Astrocyte (in vitro differentiated cells and primary cell): ENCODE results near the gene SRPK1. TPM values are rescaled to one million over a fixed set of nuclear protein-coding genes. Genes with fewer than 3 reads are reported as not detected.

Experiments
- DNase-seq: peaks from one replicate; pipeline ENCODE4 v3.0.0-alpha.2; 2010; ENCODE audit warnings: low read depth
- FAIRE-seq: peaks from 2 replicates; lab custom pipeline; 2011; peaks lifted over from hg19 to GRCh38; lab: Jason Lieb, UNC
- H2AFZ ChIP-seq: 2 replicates; pipeline ENCODE4 v1.6.0; 2012; ENCODE audit warnings: low read depth, low read length, inconsistent platforms
- H3K27ac ChIP-seq: 2 replicates; pipeline ENCODE4 v1.5.1; 2011; ENCODE audit warnings: low read depth, low read length, inconsistent platforms
- H3K27me3 ChIP-seq: 2 replicates; pipeline ENCODE4 v1.6.0; 2011; ENCODE audit warnings: low read length, inconsistent platforms; ENCODE audit not compliant: insufficient read depth
- H3K36me3 ChIP-seq: 2 replicates; pipeline ENCODE4 v1.5.1; 2011; ENCODE audit warnings: low read length, inconsistent platforms; ENCODE audit not compliant: insufficient read depth
- H3K4me1 ChIP-seq: 2 replicates; pipeline ENCODE4 v1.5.1; 2011; ENCODE audit warnings: low read length, inconsistent platforms; ENCODE audit not compliant: insufficient read depth
- H3K4me2 ChIP-seq: 2 replicates; pipeline ENCODE4 v1.6.0; 2012; ENCODE audit warnings: low read length, inconsistent platforms
- H3K4me3 ChIP-seq: 2 replicates; pipeline ENCODE4 v1.5.1; 2011; ENCODE audit warnings: low read depth, mild to moderate bottlenecking, low read length, inconsistent platforms; ENCODE audit not compliant: insufficient read depth
- H3K79me2 ChIP-seq: 2 replicates; pipeline ENCODE4 v1.6.0; 2012; ENCODE audit warnings: mild to moderate bottlenecking, low read length, inconsistent platforms; ENCODE audit not compliant: insufficient read depth
- H3K9ac ChIP-seq: 2 replicates; pipeline ENCODE4 v1.6.0; 2012; ENCODE audit warnings: mild to moderate bottlenecking, low read length, inconsistent platforms
- H3K9me3 ChIP-seq: 2 replicates; pipeline ENCODE4 v1.5.1; 2012; ENCODE audit warnings: low read depth, mild to moderate bottlenecking, low read length, inconsistent platforms; ENCODE audit not compliant: insufficient read depth
- H4K20me1 ChIP-seq: 2 replicates; pipeline ENCODE4 v1.6.0; 2012; ENCODE audit warnings: low read length, inconsistent platforms; ENCODE audit not compliant: insufficient read depth
- H3K27ac Mint-ChIP-seq: one replicate; pipeline ENCODE4 v1.8.0; 2021; ENCODE audit warnings: mild to moderate bottlenecking, mixed read lengths; ENCODE audit not compliant: unreplicated experiment
- H3K27me3 Mint-ChIP-seq: one replicate; pipeline ENCODE4 v1.8.0; 2021; ENCODE audit warnings: low read depth, mixed read lengths; ENCODE audit not compliant: unreplicated experiment
- H3K36me3 Mint-ChIP-seq: one replicate; pipeline ENCODE4 v1.8.0; 2021; ENCODE audit warnings: low read depth, mixed read lengths; ENCODE audit not compliant: unreplicated experiment
- H3K4me1 Mint-ChIP-seq: one replicate; pipeline ENCODE4 v1.8.0; 2021; ENCODE audit warnings: low read depth, mixed read lengths; ENCODE audit not compliant: unreplicated experiment
- H3K4me3 Mint-ChIP-seq: one replicate; pipeline ENCODE4 v1.8.0; 2021; ENCODE audit warnings: mild to moderate bottlenecking, moderate library complexity, mixed read lengths; ENCODE audit not compliant: unreplicated experiment
- H3K9me3 Mint-ChIP-seq: one replicate; pipeline ENCODE4 v1.8.0; 2021; ENCODE audit warnings: mild to moderate bottlenecking, mixed read lengths; ENCODE audit not compliant: unreplicated experiment
- CTCF ChIP-seq: IDR thresholded peaks from 2 replicates; pipeline ENCODE4 v1.5.1; 2011; ENCODE audit warnings: low read depth, mild to moderate bottlenecking, inconsistent platforms, low read length, moderate library complexity; ENCODE audit not compliant: insufficient read depth
- EZH2 ChIP-seq: IDR thresholded peaks from 2 replicates; pipeline ENCODE4 v1.6.1; 2012; ENCODE audit warnings: mild to moderate bottlenecking, low read length, inconsistent platforms; ENCODE audit not compliant: insufficient read depth
- total RNA-seq: library from RNA; stranded (reverse); gene quantifications from 2 replicates; pipeline ENCODE4 v1.2.1, GENCODE V29; 2021

SRPK1 gene
- total RNA-seq, 1 donor from 2014 or later = 58.6 TPM

- Histone ChIP-seq H3K9me3 (no peaks in the 10 kb centered on the region), H3K79me2 (no peaks in the 10 kb centered on the region), H2AFZ (no peak overlapping the region), H3K9ac (no peak overlapping the region), H3K27me3 (peaks cover 5% of the 10 kb centered on the region), H3K4me3 (no peak overlapping the region), H3K4me1 (no peaks in the 10 kb centered on the region), H4K20me1 (no peaks in the 10 kb centered on the region), H3K36me3 (no peaks in the 10 kb centered on the region), H3K4me2 (no peak overlapping the region), H3K27ac (no peak overlapping the region)
- H3K9me3 Mint-ChIP-seq = no peaks in the 10 kb centered on the region
- no peak for FAIRE-seq
- H3K4me3 Mint-ChIP-seq = no peak overlapping the region
- no peak overlapping the region for H3K27ac Mint-ChIP-seq
- DNase-seq = no peak
- H3K36me3 Mint-ChIP-seq = no peaks in the 10 kb centered on the region
- TF ChIP-seq CTCF = no peak
- no peak for TF ChIP-seq EZH2
- peaks cover 8% of the 10 kb centered on the region for H3K27me3 Mint-ChIP-seq
- H3K4me1 Mint-ChIP-seq = peaks cover 3% of the 10 kb centered on the region
Measured at GRCh38 chr6:35962779-35963560, 42.1 kb upstream of the SRPK1 start.

GRCh38 chr6:35960187-35960586 lies 39.3 kb upstream of the SRPK1 start:
- Mint-ChIP-seq H3K27me3 (peaks cover 12% of the 10 kb centered on the region), H3K4me1 (peaks cover 3% of the 10 kb centered on the region), H3K27ac (no peak overlapping the region), H3K4me3 (no peak overlapping the region), H3K36me3 (no peaks in the 10 kb centered on the region), H3K9me3 (no peaks in the 10 kb centered on the region)
- DNase-seq (peak; percentile 18), FAIRE-seq (no peak)
- Histone ChIP-seq H3K9me3 (no peaks in the 10 kb centered on the region), H3K27ac (no peak overlapping the region), H3K79me2 (no peaks in the 10 kb centered on the region), H3K4me3 (no peak overlapping the region), H3K4me1 (peaks cover 1% of the 10 kb centered on the region), H3K36me3 (no peaks in the 10 kb centered on the region), H3K9ac (no peak overlapping the region), H3K27me3 (peaks cover 5% of the 10 kb centered on the region), H2AFZ (no peak overlapping the region), H3K4me2 (no peak overlapping the region), H4K20me1 (no peaks in the 10 kb centered on the region)
- TF ChIP-seq CTCF (no peak), EZH2 (no peak)

- DNase-seq (no peak), FAIRE-seq (no peak)
- Mint-ChIP-seq H3K9me3 (peaks cover 4% of the 10 kb centered on the region), H3K4me1 (peaks cover 10% of the 10 kb centered on the region), H3K27me3 (peaks cover 18% of the 10 kb centered on the region), H3K27ac (no peak overlapping the region), H3K36me3 (peaks cover 1% of the 10 kb centered on the region), H3K4me3 (no peak overlapping the region)
- Histone ChIP-seq H3K9ac (no peak overlapping the region), H3K9me3 (no peaks in the 10 kb centered on the region), H3K27me3 (peaks cover 5% of the 10 kb centered on the region), H3K4me2 (no peak overlapping the region), H3K79me2 (no peaks in the 10 kb centered on the region), H3K4me1 (peaks cover 5% of the 10 kb centered on the region), H3K36me3 (no peaks in the 10 kb centered on the region), H3K27ac (no peak overlapping the region), H2AFZ (no peak overlapping the region), H4K20me1 (no peaks in the 10 kb centered on the region), H3K4me3 (no peak overlapping the region)
- TF ChIP-seq CTCF = no peak
- TF ChIP-seq EZH2 = no peak
Measured at GRCh38 chr6:35955970-35956369, 35.1 kb upstream of the SRPK1 start.
